Measurements from ENCODE around the gene MAPRE3. TPM values are rescaled to one million over a fixed set of nuclear protein-coding genes. Genes with fewer than 3 reads are reported as not detected.

MAPRE3 gene
- total and polyA plus RNA-seq, 9 of the 15 experiments (the other 6 are each of a cell fraction or from before 2014, with no cell fraction given), result 0.70 to 43.2 (median 12.6) TPM

DNA sequence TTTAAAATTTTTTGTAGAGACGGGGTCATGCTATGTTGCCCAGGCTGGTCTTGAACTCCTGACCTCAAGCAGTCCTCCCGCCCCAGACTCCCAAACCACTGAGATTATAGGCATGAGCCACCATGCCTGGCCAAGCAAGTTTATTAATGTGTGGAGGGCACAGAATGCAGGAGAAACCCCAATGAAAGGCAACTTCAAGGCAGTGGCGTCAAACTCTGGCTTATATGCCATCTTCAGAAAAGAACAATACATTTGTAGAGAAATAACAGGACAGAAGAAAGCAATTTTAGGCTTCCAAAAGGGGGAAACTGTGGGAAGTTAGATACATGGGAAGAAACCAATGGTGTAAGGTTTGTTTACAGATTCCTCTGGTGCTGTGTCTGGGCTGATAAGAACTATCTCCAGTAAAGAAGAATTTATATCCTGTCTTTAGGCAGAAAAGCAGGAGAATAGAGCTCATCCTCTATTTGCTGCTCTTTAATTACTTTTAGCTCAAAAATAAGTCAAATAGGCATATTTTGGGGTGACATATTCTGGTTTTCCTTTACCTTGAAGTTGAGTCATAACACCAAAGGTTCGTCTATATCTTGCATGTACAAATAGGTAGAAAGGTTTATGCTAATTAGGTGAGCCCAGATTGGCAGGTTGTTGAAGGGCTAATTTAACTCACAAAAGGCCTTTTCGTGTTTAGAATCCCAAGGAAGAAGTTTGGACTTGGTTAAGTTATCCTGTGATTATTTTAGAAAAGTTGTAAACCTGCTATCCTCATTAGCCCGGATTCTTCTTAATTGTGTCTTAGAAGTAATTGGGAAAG is 36.4 kb downstream of the MAPRE3 start (continued):
- TF ChIP-seq, protein P1, sequence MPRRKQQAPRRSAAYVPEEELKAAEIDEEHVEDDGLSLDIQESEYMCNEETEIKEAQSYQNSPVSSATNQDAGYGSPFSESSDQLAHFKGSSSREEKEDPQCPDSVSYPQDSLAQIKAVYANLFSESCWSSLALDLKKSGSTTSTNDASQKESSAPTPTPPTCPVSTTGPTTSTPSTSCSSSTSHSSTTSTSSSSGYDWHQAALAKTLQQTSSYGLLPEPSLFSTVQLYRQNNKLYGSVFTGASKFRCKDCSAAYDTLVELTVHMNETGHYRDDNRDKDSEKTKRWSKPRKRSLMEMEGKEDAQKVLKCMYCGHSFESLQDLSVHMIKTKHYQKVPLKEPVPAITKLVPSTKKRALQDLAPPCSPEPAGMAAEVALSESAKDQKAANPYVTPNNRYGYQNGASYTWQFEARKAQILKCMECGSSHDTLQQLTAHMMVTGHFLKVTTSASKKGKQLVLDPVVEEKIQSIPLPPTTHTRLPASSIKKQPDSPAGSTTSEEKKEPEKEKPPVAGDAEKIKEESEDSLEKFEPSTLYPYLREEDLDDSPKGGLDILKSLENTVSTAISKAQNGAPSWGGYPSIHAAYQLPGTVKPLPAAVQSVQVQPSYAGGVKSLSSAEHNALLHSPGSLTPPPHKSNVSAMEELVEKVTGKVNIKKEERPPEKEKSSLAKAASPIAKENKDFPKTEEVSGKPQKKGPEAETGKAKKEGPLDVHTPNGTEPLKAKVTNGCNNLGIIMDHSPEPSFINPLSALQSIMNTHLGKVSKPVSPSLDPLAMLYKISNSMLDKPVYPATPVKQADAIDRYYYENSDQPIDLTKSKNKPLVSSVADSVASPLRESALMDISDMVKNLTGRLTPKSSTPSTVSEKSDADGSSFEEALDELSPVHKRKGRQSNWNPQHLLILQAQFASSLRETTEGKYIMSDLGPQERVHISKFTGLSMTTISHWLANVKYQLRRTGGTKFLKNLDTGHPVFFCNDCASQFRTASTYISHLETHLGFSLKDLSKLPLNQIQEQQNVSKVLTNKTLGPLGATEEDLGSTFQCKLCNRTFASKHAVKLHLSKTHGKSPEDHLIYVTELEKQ (CRISPR knock-in tag; IDR thresholded peaks at IDR 0.05), result no peak
- TF ChIP-seq ZNF699 (CRISPR knock-in tag; IDR thresholded peaks at IDR 0.05; ENCODE audit: insufficient replicate concordance) (no peak), MAFK (IDR thresholded peaks at IDR 0.05; ENCODE audit: low read length) (no peak; the same call in 1 of the 2 replicates), BCL6 (CRISPR knock-in tag; IDR thresholded peaks at IDR 0.05) (no peak), JUNB (CRISPR knock-in tag; conservative IDR thresholded peaks at IDR 0.05) (no peak), ELF1 (tag; IDR thresholded peaks at IDR 0.05) (no peak), ZBTB7A (IDR thresholded peaks at IDR 0.05; ENCODE audit: borderline replicate concordance, control insufficient read depth, low read depth, low read length) (no peak), RFX1 (IDR thresholded peaks at IDR 0.05) (no peak), ZNF695 (CRISPR knock-in tag; IDR thresholded peaks at IDR 0.05) (no peak), TBP (optimal IDR thresholded peaks at IDR 0.05; ENCODE audit: low read depth, low read length) (no peak), SMARCC2 (IDR thresholded peaks at IDR 0.05; ENCODE audit: low read depth) (peak; percentile 58), DNMT1 (IDR thresholded peaks at IDR 0.05) (no peak), OTX1 (CRISPR knock-in tag; IDR thresholded peaks at IDR 0.05) (no peak), MCM5 (IDR thresholded peaks at IDR 0.05; ENCODE audit: low read depth) (no peak), ZNF217 (CRISPR knock-in tag; IDR thresholded peaks at IDR 0.05) (no peak)
- TF ChIP-seq, protein P2, sequence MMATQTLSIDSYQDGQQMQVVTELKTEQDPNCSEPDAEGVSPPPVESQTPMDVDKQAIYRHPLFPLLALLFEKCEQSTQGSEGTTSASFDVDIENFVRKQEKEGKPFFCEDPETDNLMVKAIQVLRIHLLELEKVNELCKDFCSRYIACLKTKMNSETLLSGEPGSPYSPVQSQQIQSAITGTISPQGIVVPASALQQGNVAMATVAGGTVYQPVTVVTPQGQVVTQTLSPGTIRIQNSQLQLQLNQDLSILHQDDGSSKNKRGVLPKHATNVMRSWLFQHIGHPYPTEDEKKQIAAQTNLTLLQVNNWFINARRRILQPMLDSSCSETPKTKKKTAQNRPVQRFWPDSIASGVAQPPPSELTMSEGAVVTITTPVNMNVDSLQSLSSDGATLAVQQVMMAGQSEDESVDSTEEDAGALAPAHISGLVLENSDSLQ (IDR thresholded peaks at IDR 0.05), result no peak
- TF ChIP-seq, protein P3, sequence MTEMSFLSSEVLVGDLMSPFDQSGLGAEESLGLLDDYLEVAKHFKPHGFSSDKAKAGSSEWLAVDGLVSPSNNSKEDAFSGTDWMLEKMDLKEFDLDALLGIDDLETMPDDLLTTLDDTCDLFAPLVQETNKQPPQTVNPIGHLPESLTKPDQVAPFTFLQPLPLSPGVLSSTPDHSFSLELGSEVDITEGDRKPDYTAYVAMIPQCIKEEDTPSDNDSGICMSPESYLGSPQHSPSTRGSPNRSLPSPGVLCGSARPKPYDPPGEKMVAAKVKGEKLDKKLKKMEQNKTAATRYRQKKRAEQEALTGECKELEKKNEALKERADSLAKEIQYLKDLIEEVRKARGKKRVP (CRISPR knock-in tag; IDR thresholded peaks at IDR 0.05), result no peak; the same call in 1 of the 2 replicates
- TF ChIP-seq, protein P4, sequence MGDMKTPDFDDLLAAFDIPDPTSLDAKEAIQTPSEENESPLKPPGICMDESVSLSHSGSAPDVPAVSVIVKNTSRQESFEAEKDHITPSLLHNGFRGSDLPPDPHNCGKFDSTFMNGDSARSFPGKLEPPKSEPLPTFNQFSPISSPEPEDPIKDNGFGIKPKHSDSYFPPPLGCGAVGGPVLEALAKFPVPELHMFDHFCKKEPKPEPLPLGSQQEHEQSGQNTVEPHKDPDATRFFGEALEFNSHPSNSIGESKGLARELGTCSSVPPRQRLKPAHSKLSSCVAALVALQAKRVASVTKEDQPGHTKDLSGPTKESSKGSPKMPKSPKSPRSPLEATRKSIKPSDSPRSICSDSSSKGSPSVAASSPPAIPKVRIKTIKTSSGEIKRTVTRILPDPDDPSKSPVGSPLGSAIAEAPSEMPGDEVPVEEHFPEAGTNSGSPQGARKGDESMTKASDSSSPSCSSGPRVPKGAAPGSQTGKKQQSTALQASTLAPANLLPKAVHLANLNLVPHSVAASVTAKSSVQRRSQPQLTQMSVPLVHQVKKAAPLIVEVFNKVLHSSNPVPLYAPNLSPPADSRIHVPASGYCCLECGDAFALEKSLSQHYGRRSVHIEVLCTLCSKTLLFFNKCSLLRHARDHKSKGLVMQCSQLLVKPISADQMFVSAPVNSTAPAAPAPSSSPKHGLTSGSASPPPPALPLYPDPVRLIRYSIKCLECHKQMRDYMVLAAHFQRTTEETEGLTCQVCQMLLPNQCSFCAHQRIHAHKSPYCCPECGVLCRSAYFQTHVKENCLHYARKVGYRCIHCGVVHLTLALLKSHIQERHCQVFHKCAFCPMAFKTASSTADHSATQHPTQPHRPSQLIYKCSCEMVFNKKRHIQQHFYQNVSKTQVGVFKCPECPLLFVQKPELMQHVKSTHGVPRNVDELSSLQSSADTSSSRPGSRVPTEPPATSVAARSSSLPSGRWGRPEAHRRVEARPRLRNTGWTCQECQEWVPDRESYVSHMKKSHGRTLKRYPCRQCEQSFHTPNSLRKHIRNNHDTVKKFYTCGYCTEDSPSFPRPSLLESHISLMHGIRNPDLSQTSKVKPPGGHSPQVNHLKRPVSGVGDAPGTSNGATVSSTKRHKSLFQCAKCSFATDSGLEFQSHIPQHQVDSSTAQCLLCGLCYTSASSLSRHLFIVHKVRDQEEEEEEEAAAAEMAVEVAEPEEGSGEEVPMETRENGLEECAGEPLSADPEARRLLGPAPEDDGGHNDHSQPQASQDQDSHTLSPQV (IDR thresholded peaks at IDR 0.05), result peak; percentile 67

All from K562 (cell line).